ENCODE data around the gene LRRC45.

DNA sequence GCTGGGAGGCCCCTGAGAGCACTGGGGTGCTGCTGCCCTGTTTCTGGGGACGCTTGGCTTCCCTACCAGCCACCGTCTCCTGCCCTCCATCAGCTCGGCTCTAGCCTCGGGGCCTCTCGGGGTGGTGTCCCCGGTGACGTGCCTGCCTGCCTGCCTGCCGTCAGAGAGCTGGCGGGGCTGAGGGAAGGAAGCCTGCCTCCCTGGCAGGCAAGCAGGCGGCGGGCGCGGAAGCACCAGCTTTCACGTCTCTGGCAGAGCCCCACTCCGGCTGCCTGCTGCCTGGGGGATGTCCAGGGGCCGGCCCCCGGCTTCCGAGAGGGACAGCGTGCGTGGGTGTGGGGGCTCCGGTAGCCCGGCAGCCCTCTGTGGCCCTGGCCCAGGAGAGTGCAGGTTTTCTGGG lies 9.8 kb upstream of the LRRC45 start:
- TF ChIP-seq, protein P1, sequence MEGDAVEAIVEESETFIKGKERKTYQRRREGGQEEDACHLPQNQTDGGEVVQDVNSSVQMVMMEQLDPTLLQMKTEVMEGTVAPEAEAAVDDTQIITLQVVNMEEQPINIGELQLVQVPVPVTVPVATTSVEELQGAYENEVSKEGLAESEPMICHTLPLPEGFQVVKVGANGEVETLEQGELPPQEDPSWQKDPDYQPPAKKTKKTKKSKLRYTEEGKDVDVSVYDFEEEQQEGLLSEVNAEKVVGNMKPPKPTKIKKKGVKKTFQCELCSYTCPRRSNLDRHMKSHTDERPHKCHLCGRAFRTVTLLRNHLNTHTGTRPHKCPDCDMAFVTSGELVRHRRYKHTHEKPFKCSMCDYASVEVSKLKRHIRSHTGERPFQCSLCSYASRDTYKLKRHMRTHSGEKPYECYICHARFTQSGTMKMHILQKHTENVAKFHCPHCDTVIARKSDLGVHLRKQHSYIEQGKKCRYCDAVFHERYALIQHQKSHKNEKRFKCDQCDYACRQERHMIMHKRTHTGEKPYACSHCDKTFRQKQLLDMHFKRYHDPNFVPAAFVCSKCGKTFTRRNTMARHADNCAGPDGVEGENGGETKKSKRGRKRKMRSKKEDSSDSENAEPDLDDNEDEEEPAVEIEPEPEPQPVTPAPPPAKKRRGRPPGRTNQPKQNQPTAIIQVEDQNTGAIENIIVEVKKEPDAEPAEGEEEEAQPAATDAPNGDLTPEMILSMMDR (IDR thresholded peaks at IDR 0.05), result no peak
- TF ChIP-seq POLR2A (IDR thresholded peaks at IDR 0.05), result no peak
